GM12892 (cell line): ENCODE measurements around the gene AFF3.
"Not testable (repeated sequence)": the region's sequence is repeated elsewhere in the genome, so short reads cannot be mapped to it uniquely, and the experiment has no call there.

Experiments used
- DNase-seq: peaks from one replicate; pipeline ENCODE4 v3.0.0; 2011; ENCODE audit not compliant: insufficient read length
- FAIRE-seq: peaks from 2 replicates; lab custom pipeline; 2011; peaks lifted over from hg19 to GRCh38; lab: Jason Lieb, UNC
- POLR2A ChIP-seq: IDR thresholded peaks from 2 replicates; pipeline ENCODE4 v1.6.1; 2011; ENCODE audit warnings: low read depth, low read length, control low read depth
- POLR2AphosphoS5 ChIP-seq: IDR thresholded peaks from 2 replicates; pipeline ENCODE4 v1.6.1; 2011; ENCODE audit warnings: low read depth, low read length, control low read depth
- TAF1 ChIP-seq: IDR thresholded peaks from 2 replicates; pipeline ENCODE4 v1.6.1; 2011; ENCODE audit warnings: low read depth, mild to moderate bottlenecking, control low read depth, low read length, borderline replicate concordance

The AFF3 gene

DNA sequence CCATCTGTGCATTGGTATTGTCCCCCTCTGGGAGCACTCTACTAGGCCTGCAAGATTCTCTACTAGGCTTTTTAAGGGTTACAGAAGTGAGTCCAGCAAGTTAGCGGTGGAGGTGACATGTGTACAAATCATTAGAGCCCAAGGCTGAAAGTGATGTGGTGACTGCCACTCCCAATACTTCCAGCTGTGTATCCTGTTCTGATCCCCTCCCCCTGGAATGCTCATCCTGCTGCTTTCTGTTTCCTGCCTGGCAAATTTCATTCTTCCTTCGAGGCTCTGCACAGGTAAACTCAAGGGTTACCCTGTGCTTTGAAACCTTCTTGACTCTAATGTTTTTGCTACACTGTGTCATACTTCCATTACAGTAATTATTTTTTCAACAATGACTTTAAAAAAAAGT lies 394.0 kb downstream of the AFF3 start:
- FAIRE-seq (no peak), DNase-seq (no peak)
- TF ChIP-seq TAF1 (no peak), POLR2A (no peak), POLR2AphosphoS5 (no peak)

DNA sequence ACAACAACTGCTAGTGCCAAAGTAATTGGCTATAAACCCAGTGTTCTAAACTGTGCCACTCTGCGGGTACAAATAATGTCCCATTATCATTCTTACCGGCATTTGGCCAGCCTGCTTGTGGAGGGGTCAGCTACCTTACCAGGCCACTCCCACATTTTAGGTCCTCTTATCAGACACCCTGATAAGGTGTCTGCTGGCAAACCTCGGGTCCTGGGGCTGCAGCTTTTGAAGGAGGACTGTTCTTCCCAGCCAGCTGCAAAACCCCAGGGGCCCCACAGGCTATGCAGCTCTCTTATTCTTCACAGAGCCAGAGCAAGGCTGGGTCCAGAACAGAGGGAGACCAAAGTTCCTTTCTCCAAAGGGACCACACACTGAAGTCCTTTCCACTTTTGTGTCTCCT lies 394.5 kb downstream of the AFF3 start:
- DNase-seq = no peak
- FAIRE-seq = no peak
- TF ChIP-seq POLR2AphosphoS5 (no peak), POLR2A (no peak), TAF1 (no peak)

- TF ChIP-seq TAF1 (no peak), POLR2AphosphoS5 (no peak), POLR2A (no peak)
- no peak for FAIRE-seq
Observed at GRCh38 chr2:99743146-99743545, 399.2 kb downstream of the AFF3 start.

GRCh38 chr2:99737537-99737936 lies 404.9 kb downstream of the AFF3 start:
- DNase-seq = no peak
- TF ChIP-seq TAF1 (no peak), POLR2A (no peak), POLR2AphosphoS5 (no peak)
- FAIRE-seq = no peak

More at GRCh38 chr2:99743146-99743545, 399.2 kb downstream of the AFF3 start:
- no peak for DNase-seq

- TF ChIP-seq POLR2AphosphoS5 = no peak
- no peak for TF ChIP-seq TAF1
- TF ChIP-seq POLR2A = no peak
- DNase-seq (no peak), FAIRE-seq (no peak)
Observed at GRCh38 chr2:99735753-99736152, 406.6 kb downstream of the AFF3 start.

GRCh38 chr2:99735314-99735713 lies 407.1 kb downstream of the AFF3 start:
- not testable (repeated sequence) for DNase-seq, FAIRE-seq

- TF ChIP-seq POLR2AphosphoS5 = no peak
- TF ChIP-seq TAF1 = no peak
- TF ChIP-seq POLR2A = no peak
- DNase-seq (no peak), FAIRE-seq (no peak)
Observed at GRCh38 chr2:99734236-99734635, 408.2 kb downstream of the AFF3 start.

DNA sequence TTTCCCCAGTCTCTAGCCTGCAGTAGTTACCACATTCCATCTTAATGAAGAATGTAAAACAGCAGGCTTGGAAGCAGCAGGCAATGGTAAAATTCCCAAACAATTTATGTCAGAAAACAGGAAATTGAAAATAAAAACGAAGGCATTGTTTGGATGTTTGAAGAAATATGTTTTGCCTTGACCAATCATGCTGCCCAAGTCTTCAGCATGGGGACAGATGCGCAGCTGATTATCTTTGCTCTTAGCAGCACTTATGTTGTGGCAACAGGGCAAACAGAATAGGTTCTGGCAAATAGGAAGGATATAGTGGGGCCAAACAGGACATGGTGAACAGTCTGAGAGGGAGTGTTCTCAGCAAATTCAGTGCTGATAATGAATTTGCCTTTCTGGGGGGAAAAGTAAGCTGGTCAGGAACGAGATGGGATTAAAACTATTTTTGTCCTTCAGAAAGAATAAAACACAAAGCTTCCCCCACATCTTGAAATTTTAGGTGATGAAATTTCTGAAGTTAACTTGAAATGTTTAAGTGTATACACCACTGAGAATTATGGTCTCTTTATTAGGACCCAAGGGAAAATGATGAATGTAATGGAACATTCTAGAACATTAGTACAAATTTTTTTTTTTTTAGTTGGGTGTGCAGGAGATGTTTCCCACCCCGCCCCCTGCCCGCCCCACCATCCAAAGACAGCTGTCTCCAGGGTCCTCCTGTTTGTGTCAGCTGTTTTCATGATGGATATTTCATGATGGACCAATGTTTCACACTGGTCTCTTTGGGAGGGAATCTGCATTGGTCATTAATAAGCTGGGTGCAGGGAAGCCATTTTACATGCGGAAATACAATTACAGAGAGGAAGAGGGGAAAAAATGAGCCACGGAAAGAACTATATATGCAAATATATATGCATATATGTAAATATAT lies 413.0 kb downstream of the AFF3 start:
- DNase-seq = no peak
- no peak for FAIRE-seq
- TF ChIP-seq POLR2AphosphoS5 = no peak
- TF ChIP-seq POLR2A = no peak
- no peak for TF ChIP-seq TAF1

- no peak for DNase-seq
- no peak for FAIRE-seq
- no peak for TF ChIP-seq POLR2AphosphoS5
- TF ChIP-seq TAF1 = no peak
- no peak for TF ChIP-seq POLR2A
Observed at GRCh38 chr2:99728166-99728565, 414.2 kb downstream of the AFF3 start.

- DNase-seq = no peak
- TF ChIP-seq TAF1 = no peak
- TF ChIP-seq POLR2AphosphoS5 = no peak
- no peak for TF ChIP-seq POLR2A
- no peak for FAIRE-seq
Observed at GRCh38 chr2:99727199-99727598, 415.2 kb downstream of the AFF3 start.

- DNase-seq (no peak), FAIRE-seq (no peak)
- TF ChIP-seq TAF1 (no peak), POLR2A (no peak), POLR2AphosphoS5 (no peak)
Observed at GRCh38 chr2:99726691-99727090, 415.7 kb downstream of the AFF3 start.

- no peak for DNase-seq
- no peak for FAIRE-seq
- no peak for TF ChIP-seq POLR2AphosphoS5
- TF ChIP-seq TAF1 = no peak
- no peak for TF ChIP-seq POLR2A
Observed at GRCh38 chr2:99725820-99726219, 416.6 kb downstream of the AFF3 start.

GRCh38 chr2:99722476-99722875 lies 419.9 kb downstream of the AFF3 start:
- FAIRE-seq = no peak
- TF ChIP-seq POLR2AphosphoS5 = no peak
- TF ChIP-seq TAF1 = no peak
- TF ChIP-seq POLR2A = no peak

More at GRCh38 chr2:99722476-99722875, 419.9 kb downstream of the AFF3 start:
- DNase-seq = no peak
